GM12878 (cell line): Measurements from ENCODE around the gene SRP68. TPM values are rescaled to one million over a fixed set of nuclear protein-coding genes. Genes with fewer than 3 reads are reported as not detected.

ENCODE experiments used
- BMI1 ChIP-seq: fragments of 450-650 bp; IDR thresholded peaks from 2 replicates; pipeline ENCODE4 v1.6.1; 2016; ENCODE audit warnings: mild to moderate bottlenecking, moderate library complexity, borderline replicate concordance
- POU2F2 ChIP-seq: IDR thresholded peaks from 3 replicates; pipeline ENCODE4 v1.6.1; 2011; ENCODE audit warnings: low read depth, mild to moderate bottlenecking, low read length, borderline replicate concordance
- RAD51 ChIP-seq: fragments of 450-650 bp; IDR thresholded peaks from 2 replicates; pipeline ENCODE4 v1.6.1; 2016; ENCODE audit warnings: moderate library complexity, mild to moderate bottlenecking, inconsistent platforms
- RUNX3 ChIP-seq: IDR thresholded peaks from 2 replicates; pipeline ENCODE4 v1.6.1; 2012; ENCODE audit warnings: low read length, inconsistent platforms
- SMAD1 ChIP-seq: fragments of 450-650 bp; IDR thresholded peaks from 2 replicates; pipeline ENCODE4 v1.6.1; 2018; ENCODE audit warnings: mild to moderate bottlenecking, low read depth; ENCODE audit not compliant: partially characterized antibody
- polyA plus RNA-seq, 11 experiments: library from polyadenylated mRNA; depleted of rRNA in 4 of 11; unstranded in 6 of 11; stranded (reverse) in 5 of 11; fragments of >200 nt; fragmentation: Nextera tagmentation in 4 of 11; fragmentation: Illumina TruSeq in 1 of 11; extraction: Ambion mirVana in 4 of 11; extraction: Trizol in 1 of 11; gene quantifications; 1 replicate in 1 of 11; 2 replicates in 10 of 11; pipeline versions ENCODE4 v1.2.1 to v1.2.3, GENCODE V29; 2011 to 2016; ENCODE audit warnings: inconsistent platforms in 2 of 11, missing spikeins in 2 of 11, low read depth in 1 of 11
- total RNA-seq, 4 experiments: library from RNA; depleted of rRNA in 3 of 4; stranded (reverse); fragments of >200 nt in 3 of 4; fragmentation: Illumina TruSeq in 1 of 4; extraction: Trizol in 1 of 4; gene quantifications; 2 replicates each; pipeline versions ENCODE4 v1.2.1 to v1.2.3, GENCODE V29; 2013 to 2021
- TF ChIP-seq, protein P1 (sequence below): IDR thresholded peaks from 2 replicates; pipeline ENCODE4 v1.6.1; 2012; ENCODE audit warnings: improper control_type of control experiment, low read depth, low read length; ENCODE audit not compliant: insufficient replicate concordance
- TF ChIP-seq, protein P2 (sequence below): fragments of 450-650 bp; IDR thresholded peaks from 2 replicates; pipeline ENCODE4 v1.6.1; 2017; ENCODE audit warnings: mild to moderate bottlenecking

Gene SRP68
- total and polyA plus RNA-seq, 10 of the 15 experiments (the other 5 are each of a cell fraction or from before 2014, with no cell fraction given), result 24.7 to 89.7 (median 62.7) TPM

DNA sequence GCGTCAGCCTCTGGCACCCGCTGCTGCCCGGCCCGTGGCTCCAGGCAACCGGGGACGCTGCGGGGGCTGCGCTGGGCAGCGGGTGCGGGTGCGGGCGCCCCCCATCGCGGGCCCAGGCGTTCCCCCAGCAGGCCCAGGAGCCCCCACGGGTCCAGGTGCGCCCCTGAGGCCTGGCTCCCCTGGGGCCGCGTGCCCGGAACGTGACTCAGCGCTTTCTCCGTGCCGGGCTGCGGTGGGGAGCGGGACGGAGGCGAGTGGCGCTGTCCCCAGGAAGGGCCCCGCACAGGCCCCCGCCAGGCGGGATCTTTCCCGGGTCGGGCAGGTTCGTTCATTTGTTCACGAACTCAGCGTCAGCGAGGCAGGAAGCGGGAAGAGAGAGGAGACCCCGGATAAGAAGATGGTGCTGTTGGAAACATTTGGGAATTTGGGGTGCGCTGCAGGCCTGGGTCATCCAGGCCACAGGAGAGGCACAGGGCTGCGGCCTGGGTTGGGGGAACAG, 49.7 kb upstream of the SRP68 start (continued):
- TF ChIP-seq, protein P1, sequence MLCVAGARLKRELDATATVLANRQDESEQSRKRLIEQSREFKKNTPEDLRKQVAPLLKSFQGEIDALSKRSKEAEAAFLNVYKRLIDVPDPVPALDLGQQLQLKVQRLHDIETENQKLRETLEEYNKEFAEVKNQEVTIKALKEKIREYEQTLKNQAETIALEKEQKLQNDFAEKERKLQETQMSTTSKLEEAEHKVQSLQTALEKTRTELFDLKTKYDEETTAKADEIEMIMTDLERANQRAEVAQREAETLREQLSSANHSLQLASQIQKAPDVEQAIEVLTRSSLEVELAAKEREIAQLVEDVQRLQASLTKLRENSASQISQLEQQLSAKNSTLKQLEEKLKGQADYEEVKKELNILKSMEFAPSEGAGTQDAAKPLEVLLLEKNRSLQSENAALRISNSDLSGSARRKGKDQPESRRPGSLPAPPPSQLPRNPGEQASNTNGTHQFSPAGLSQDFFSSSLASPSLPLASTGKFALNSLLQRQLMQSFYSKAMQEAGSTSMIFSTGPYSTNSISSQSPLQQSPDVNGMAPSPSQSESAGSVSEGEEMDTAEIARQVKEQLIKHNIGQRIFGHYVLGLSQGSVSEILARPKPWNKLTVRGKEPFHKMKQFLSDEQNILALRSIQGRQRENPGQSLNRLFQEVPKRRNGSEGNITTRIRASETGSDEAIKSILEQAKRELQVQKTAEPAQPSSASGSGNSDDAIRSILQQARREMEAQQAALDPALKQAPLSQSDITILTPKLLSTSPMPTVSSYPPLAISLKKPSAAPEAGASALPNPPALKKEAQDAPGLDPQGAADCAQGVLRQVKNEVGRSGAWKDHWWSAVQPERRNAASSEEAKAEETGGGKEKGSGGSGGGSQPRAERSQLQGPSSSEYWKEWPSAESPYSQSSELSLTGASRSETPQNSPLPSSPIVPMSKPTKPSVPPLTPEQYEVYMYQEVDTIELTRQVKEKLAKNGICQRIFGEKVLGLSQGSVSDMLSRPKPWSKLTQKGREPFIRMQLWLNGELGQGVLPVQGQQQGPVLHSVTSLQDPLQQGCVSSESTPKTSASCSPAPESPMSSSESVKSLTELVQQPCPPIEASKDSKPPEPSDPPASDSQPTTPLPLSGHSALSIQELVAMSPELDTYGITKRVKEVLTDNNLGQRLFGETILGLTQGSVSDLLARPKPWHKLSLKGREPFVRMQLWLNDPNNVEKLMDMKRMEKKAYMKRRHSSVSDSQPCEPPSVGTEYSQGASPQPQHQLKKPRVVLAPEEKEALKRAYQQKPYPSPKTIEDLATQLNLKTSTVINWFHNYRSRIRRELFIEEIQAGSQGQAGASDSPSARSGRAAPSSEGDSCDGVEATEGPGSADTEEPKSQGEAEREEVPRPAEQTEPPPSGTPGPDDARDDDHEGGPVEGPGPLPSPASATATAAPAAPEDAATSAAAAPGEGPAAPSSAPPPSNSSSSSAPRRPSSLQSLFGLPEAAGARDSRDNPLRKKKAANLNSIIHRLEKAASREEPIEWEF, result no peak
- no peak for TF ChIP-seq SMAD1
- TF ChIP-seq, protein P2, sequence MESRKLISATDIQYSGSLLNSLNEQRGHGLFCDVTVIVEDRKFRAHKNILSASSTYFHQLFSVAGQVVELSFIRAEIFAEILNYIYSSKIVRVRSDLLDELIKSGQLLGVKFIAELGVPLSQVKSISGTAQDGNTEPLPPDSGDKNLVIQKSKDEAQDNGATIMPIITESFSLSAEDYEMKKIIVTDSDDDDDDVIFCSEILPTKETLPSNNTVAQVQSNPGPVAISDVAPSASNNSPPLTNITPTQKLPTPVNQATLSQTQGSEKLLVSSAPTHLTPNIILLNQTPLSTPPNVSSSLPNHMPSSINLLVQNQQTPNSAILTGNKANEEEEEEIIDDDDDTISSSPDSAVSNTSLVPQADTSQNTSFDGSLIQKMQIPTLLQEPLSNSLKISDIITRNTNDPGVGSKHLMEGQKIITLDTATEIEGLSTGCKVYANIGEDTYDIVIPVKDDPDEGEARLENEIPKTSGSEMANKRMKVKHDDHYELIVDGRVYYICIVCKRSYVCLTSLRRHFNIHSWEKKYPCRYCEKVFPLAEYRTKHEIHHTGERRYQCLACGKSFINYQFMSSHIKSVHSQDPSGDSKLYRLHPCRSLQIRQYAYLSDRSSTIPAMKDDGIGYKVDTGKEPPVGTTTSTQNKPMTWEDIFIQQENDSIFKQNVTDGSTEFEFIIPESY, result no peak
- TF ChIP-seq POU2F2, result no peak
- no peak for TF ChIP-seq RAD51
- TF ChIP-seq RUNX3, result no peak
- no peak for TF ChIP-seq BMI1
